ENCODE measurements around the gene ITPR1.

Gene ITPR1

DNA sequence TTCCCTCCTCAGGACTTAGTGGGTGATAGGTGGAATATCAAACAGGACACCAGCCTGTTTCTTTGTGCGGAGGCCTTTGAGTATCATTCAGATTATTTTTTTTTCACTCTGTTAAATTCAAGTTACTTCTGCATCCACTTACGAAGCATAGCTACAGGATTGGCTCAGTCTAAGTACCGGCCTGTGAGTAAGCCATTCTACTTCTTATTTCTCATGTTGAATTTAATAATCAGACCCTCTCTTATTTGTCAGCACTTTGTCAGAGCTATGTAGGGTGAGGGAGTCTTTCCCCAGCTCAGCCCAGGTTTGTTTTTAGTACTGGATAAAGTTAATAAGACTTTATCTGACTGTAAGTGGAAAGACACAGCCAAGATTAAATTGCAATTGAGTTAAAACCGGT lies 54.7 kb downstream of the ITPR1 start:
- H3K27ac Mint-ChIP-seq, result no peak overlapping the region

DNA sequence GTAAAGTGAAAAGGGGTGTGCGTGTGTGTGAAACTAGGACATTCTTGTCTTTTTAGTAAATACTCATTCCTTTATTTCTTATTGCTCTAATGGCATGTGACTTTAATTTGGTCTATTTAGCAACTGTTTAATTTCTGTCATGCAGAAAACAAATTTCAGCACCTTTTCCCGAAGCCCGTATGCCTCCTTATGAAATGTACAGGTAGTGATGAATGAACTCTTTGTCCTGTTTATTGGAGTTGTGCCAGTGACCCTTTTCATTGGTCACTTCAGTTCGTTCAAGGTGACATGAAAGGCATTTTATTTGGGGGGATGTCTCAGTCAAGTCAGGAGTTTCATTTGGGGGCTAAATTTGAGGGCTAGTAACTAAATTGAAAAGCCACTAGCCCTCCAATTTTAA lies 55.2 kb downstream of the ITPR1 start:
- peaks cover 28 to 77% of the 10 kb centered on the region in 2 donors for H3K4me1 Mint-ChIP-seq

More for the DNA sequence above, 54.7 kb downstream of the ITPR1 start:
- H3K9me3 Mint-ChIP-seq, result peaks cover 0 to 3% of the 10 kb centered on the region in 2 donors
- no peak overlapping the region for H3K4me3 Mint-ChIP-seq
- peaks cover 28 to 77% of the 10 kb centered on the region in 2 donors for H3K4me1 Mint-ChIP-seq
- H3K27me3 Mint-ChIP-seq, result no peaks in the 10 kb centered on the region
- no peak for DNase-seq
- ATAC-seq (replicated peaks), result no peak
- H3K36me3 Mint-ChIP-seq, result peaks cover 28 to 40% of the 10 kb centered on the region in 2 donors

DNA sequence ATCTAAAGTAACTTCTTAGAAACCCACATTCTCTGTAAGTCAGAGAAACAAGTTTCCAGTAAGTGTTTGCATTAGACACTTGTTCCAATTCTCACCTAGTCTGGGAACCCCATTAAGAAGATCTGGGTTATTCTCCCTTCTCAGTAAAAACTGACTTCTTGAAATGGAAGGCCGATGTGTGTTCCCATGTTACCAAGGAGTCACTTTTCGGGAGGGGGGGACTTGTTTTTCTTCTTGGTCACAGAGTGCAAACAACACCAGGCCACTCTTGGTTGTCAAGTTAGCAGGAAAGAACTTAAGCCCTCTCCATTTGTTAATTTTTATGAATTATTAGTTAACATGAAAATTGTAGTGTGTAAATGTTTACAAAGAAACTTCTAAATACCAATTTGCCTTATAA lies 55.6 kb downstream of the ITPR1 start:
- no peaks in the 10 kb centered on the region for H3K27me3 Mint-ChIP-seq
- ATAC-seq (replicated peaks), result no peak
- peaks cover 28 to 76% of the 10 kb centered on the region in 2 donors for H3K4me1 Mint-ChIP-seq
- H3K9me3 Mint-ChIP-seq, result peaks cover 0 to 3% of the 10 kb centered on the region in 2 donors
- no peak overlapping the region for H3K4me3 Mint-ChIP-seq
- DNase-seq, result no peak
- H3K36me3 Mint-ChIP-seq, result peaks cover 28 to 40% of the 10 kb centered on the region in 2 donors
- no peak overlapping the region for H3K27ac Mint-ChIP-seq

More for the DNA sequence above, 55.2 kb downstream of the ITPR1 start:
- peaks cover 28 to 41% of the 10 kb centered on the region in 2 donors for H3K36me3 Mint-ChIP-seq
- H3K4me3 Mint-ChIP-seq, result no peak overlapping the region
- ATAC-seq (replicated peaks) (no peak), DNase-seq (no peak)
- no peaks in the 10 kb centered on the region for H3K27me3 Mint-ChIP-seq
- H3K9me3 Mint-ChIP-seq, result peaks cover 0 to 3% of the 10 kb centered on the region in 2 donors
- no peak overlapping the region for H3K27ac Mint-ChIP-seq

DNA sequence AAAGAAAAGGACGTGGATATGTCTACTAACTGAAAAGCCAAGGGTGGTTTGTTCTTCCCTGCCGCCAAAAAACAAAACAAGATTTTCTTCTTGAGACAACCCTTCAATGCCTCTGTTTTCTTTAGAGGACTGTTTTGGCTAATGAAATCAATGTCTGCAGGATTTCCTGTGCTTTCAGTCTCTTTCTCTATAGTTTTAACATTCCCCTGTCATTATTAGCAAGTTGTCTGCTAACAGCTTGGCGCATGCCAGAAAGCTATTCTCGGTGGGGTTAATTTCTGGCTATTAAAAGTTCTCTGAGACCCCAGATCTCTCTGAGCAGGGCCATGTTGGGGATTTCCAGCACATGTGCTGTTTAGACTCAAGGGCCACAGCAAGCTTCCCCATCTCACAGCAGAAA lies 56.7 kb downstream of the ITPR1 start:
- Mint-ChIP-seq H3K36me3 (peaks cover 34 to 44% of the 10 kb centered on the region in 2 donors), H3K27me3 (no peaks in the 10 kb centered on the region), H3K27ac (no peak overlapping the region), H3K4me3 (no peak overlapping the region), H3K9me3 (peaks cover 2 to 3% of the 10 kb centered on the region in 2 donors), H3K4me1 (peaks cover 33 to 76% of the 10 kb centered on the region in 2 donors)
- no peak for ATAC-seq (replicated peaks)
- DNase-seq, result no peak

DNA sequence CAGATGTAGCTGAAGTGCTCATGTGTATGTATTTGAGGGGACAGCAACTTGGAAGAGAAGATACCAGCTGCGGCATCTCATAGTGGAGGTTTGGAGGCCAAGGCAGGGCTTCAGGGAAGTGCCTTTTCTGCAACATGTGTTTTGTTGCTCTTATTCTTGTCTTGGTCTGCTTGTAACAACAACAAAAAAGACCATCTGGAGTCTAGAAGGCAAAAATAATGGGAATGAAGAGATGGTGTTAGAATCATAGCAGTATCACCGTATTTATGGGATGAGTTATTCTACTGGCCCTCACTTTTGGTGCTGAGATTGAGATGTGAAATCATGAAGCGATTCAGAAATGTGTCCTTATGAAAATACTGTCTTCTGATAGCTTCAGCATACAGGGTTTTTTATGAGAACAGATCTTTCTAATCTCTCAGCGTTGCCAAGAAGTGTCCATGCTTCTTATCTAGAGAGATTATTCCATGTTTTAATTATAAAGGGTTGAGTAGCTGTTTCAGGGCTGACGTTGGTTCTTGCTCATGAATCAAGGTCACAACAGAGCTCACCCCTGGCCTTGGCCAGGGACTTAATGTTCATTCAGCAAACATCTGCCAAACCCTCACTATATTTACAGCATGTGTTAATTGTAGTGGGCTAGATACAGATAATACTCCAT lies 58.0 kb downstream of the ITPR1 start:
- H3K36me3 Mint-ChIP-seq, result peaks cover 39 to 49% of the 10 kb centered on the region in 2 donors
- H3K27ac Mint-ChIP-seq, result peak overlapping the region; percentile 84
- H3K9me3 Mint-ChIP-seq, result peaks cover 4 to 6% of the 10 kb centered on the region in 2 donors
- H3K27me3 Mint-ChIP-seq, result no peaks in the 10 kb centered on the region
- peaks cover 33 to 74% of the 10 kb centered on the region in 2 donors for H3K4me1 Mint-ChIP-seq
- DNase-seq (no peak), ATAC-seq (replicated peaks) (no peak)
- H3K4me3 Mint-ChIP-seq, result no peak overlapping the region

DNA sequence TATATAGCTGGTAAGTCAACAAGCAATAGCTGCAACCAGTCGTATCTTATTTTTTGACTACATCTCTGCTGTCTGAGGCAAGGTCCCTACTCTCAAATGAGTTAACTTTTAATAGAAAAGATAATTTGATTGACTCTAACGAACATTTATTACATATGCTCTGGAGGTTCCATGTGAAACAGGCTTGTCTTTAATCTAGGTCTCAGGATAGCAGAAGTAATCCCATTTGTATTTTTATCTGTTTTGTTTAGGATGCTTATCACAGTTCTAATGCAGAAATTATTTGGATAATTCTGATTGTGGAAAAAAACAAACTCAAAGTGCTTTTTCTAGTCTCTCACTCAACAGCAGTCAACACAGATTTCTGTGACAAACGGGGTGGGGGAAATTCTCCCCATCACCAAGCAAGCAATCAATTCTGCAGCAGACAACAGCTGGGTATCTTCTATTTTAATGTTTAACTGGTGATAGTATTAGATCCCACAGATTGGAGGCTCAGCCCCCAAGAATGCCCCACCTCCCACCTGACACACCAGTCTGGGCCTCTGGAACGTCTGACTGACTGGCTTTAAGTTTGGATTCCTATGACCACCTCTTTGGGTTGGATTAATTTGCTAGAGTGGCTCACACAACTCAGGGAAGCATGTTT lies 58.8 kb downstream of the ITPR1 start:
- DNase-seq (no peak), ATAC-seq (replicated peaks) (no peak)
- H3K9me3 Mint-ChIP-seq, result peaks cover 4 to 10% of the 10 kb centered on the region in 2 donors
- H3K4me1 Mint-ChIP-seq, result peaks cover 32 to 69% of the 10 kb centered on the region in 2 donors
- H3K4me3 Mint-ChIP-seq, result no peak overlapping the region
- peak overlapping the region; percentile 31 for H3K27ac Mint-ChIP-seq
- peaks cover 47 to 57% of the 10 kb centered on the region in 2 donors for H3K36me3 Mint-ChIP-seq
- no peaks in the 10 kb centered on the region for H3K27me3 Mint-ChIP-seq

DNA sequence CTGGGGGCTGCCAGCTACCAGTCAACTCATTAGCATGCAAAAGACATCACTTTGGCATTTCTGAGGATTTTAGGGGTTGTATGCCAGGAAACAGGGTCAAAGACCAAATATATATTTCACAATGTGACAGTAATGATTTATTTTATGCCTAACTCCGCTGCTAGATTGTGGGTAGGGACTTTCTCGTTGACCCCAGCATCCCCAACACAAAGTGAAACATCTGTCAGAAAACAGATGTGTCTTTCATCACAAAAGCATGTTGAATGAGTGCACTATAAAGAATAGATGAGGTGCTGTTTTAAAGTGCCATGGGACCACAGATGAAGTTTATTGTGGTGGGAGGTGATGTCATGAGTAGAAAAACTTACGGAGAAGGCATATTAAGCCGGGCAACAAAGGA lies 59.7 kb downstream of the ITPR1 start:
- H3K27me3 Mint-ChIP-seq, result no peaks in the 10 kb centered on the region
- H3K36me3 Mint-ChIP-seq, result peaks cover 53 to 62% of the 10 kb centered on the region in 2 donors
- no peak for ATAC-seq (replicated peaks)
- no peak for DNase-seq
- H3K27ac Mint-ChIP-seq, result peak overlapping the region; percentile 16
- H3K9me3 Mint-ChIP-seq, result peaks cover 6 to 13% of the 10 kb centered on the region in 2 donors
- H3K4me3 Mint-ChIP-seq, result no peak overlapping the region
- peaks cover 27 to 62% of the 10 kb centered on the region in 2 donors for H3K4me1 Mint-ChIP-seq

DNA sequence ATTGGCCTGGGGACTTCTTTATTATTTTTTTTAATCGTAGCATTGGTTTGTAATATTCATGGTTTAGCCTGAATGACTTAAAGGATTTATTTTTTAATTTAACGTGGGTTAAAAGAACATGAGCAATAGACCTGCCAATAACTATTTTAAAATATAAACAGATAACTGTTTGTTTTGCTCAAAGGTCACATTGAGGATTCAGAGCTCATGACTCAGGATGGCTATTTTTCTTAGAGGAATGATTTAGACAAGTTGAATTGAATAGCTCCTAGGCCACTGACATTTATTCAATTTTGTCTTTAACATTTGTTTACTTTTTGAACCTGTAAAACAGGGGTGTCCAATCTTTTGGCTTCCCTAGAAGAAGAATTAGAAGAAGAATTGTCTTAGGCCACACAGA lies 68.5 kb downstream of the ITPR1 start:
- Mint-ChIP-seq H3K4me1 (peaks cover 25 to 53% of the 10 kb centered on the region in 2 donors), H3K27me3 (no peaks in the 10 kb centered on the region), H3K9me3 (peaks cover 2 to 3% of the 10 kb centered on the region in 2 donors), H3K27ac (no peak overlapping the region), H3K36me3 (peaks cover 27 to 46% of the 10 kb centered on the region in 2 donors), H3K4me3 (no peak overlapping the region)
- ATAC-seq (replicated peaks), result no peak
- DNase-seq, result no peak

DNA sequence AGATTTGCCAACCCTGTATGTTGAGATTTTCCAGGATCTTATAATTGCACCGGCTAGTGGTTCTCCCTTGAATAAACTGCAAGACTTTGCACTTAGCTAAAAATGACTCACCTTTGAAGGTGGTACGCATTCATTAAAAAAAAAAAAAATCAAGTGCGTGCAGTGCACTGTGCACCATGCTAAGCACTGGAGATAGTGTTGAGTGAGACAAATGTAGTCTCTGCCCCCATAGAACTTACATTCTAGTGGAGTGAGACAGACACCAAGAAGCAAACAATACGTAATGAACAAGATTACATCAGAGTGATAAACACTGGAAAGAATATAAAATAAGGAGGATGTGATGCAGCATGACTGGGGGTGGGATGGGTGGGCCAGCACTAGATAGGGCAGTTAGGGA lies 69.4 kb downstream of the ITPR1 start:
- H3K9me3 Mint-ChIP-seq, result no peaks in the 10 kb centered on the region
- no peak overlapping the region for H3K27ac Mint-ChIP-seq
- ATAC-seq (replicated peaks), result no peak
- no peak overlapping the region for H3K4me3 Mint-ChIP-seq
- H3K4me1 Mint-ChIP-seq, result peaks cover 30 to 59% of the 10 kb centered on the region in 2 donors
- H3K27me3 Mint-ChIP-seq, result no peaks in the 10 kb centered on the region
- no peak for DNase-seq
- peaks cover 24 to 45% of the 10 kb centered on the region in 2 donors for H3K36me3 Mint-ChIP-seq

DNA sequence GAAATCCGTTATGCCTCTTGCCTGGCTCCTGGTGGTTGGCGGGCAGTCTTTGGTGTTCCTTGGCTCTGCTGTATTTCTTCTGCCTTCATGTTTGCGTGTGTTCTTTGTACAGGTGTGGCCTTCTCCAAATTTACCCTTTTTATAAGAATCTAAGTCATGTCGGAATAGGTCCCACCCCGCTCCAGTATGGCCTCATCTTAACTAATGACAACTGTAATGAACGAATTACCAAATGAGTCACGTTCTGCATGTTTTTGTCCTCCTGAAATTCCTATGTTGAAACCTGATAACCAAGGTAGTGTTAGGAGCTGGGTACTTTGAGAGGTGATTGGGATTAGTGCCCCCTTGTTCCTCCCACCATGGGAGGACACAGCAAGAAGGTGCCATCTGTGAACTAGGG lies 71.1 kb downstream of the ITPR1 start:
- H3K4me1 Mint-ChIP-seq, result peaks cover 39 to 67% of the 10 kb centered on the region in 2 donors
- no peaks in the 10 kb centered on the region for H3K27me3 Mint-ChIP-seq

DNA sequence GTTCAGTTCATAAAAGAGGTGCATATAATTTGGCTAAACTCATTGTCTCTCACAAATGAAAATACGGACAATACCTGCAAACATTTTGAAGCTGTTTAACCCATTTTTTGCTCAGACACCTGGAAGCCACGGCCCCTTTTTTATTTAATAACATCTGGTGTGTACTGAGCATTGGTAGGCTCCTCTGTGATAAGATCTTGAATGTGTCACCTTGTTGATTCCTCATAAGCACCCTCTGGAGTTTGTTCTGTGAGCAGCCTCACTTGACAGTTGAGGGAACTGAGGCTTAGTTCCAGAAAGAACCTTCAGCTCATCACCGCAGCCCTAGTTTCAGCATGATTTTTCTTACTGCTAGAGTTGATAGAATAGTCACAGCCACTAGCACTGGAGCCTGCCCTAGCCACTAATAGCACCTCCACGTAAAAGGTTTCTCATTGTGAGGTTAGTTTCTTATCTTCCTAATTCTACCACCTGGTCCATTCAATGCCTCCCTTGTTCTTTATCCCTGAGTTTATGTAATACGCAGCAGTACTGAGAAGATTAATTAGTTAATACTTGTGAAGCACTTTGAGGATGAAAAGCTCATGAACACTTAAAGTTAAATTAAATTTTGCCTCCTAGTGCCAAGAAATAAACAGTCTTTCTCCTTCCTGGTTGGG lies 71.9 kb downstream of the ITPR1 start:
- DNase-seq (no peak), ATAC-seq (replicated peaks) (no peak)
- Mint-ChIP-seq H3K4me1 (peaks cover 41 to 72% of the 10 kb centered on the region in 2 donors), H3K27me3 (no peaks in the 10 kb centered on the region), H3K27ac (peak overlapping the region; percentile 0), H3K4me3 (no peak overlapping the region), H3K36me3 (peaks cover 22 to 45% of the 10 kb centered on the region in 2 donors), H3K9me3 (no peaks in the 10 kb centered on the region)

More for the DNA sequence above, 71.1 kb downstream of the ITPR1 start:
- H3K9me3 Mint-ChIP-seq, result no peaks in the 10 kb centered on the region
- H3K36me3 Mint-ChIP-seq, result peaks cover 22 to 45% of the 10 kb centered on the region in 2 donors
- ATAC-seq (replicated peaks), result no peak
- H3K27ac Mint-ChIP-seq, result no peak overlapping the region
- DNase-seq, result no peak
- no peak overlapping the region for H3K4me3 Mint-ChIP-seq

DNA sequence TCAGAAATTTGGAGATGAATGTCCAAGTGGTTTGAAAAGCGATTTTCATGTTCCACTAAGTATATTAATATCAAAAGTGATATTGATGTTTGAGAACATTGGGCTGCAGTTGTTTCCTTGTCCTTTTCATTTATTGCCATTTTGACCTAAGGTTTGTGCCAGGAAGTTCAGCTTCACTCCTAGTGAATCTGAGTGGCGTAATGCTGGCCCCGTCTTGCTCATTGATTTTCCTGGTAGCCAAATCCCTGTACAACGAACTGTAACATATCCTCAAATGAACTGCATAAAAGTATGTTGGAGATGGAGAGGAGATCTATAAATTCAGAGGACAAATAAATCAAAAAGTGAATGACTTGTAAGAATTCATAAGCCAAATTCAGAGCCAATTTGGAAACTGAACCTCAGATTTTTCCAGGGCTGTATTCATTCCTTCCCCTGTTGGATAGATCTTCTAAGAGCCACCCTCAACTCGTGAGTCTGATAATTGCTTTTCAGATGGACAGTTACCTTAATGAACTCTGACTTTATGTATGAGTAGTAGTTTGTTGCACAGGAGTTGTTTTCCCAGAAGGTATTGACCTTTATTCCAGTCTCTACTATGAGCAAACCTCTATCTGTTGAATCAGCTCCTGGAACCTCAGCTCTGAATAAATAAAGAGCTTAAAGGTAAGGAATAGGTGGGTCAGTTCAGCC lies 72.8 kb downstream of the ITPR1 start:
- Mint-ChIP-seq H3K36me3 (peaks cover 22 to 41% of the 10 kb centered on the region in 2 donors), H3K27me3 (no peaks in the 10 kb centered on the region), H3K9me3 (no peaks in the 10 kb centered on the region), H3K4me3 (no peak overlapping the region), H3K4me1 (peaks cover 38 to 73% of the 10 kb centered on the region in 2 donors), H3K27ac (peak overlapping the region; percentile 0)
- DNase-seq (no peak), ATAC-seq (replicated peaks) (no peak)

DNA sequence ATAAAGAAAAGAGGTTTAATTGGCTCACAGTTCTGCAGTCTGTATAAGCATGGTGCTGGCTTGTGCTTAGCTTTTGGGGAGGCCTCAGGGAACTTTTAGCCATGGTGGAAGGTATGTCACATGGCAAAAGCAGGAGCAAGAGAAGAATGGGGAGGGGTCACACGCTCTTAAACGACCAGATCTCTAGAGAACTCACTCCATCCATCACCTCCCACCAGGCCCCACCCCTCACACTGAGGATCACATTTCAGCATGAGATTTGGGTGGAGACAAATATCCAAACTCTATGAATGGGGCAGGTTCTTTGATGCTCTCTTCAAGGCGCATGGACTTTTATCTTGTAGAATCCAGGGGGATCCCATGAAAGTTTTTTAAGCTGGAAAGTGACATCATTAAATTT lies 75.7 kb downstream of the ITPR1 start:
- H3K27ac Mint-ChIP-seq, result no peak overlapping the region
- H3K4me3 Mint-ChIP-seq, result no peak overlapping the region
- no peaks in the 10 kb centered on the region for H3K9me3 Mint-ChIP-seq

More for the DNA sequence above, 75.7 kb downstream of the ITPR1 start:
- peaks cover 18 to 40% of the 10 kb centered on the region in 2 donors for H3K36me3 Mint-ChIP-seq
- ATAC-seq (replicated peaks) (no peak), DNase-seq (no peak)
- H3K4me1 Mint-ChIP-seq, result peaks cover 51 to 87% of the 10 kb centered on the region in 2 donors
- H3K27me3 Mint-ChIP-seq, result no peaks in the 10 kb centered on the region
